HS-27A (cell line): ENCODE measurements around the gene PYGO2.
"Not testable (repeated sequence)": the region's sequence is repeated elsewhere in the genome, so short reads cannot be mapped to it uniquely, and the experiment has no call there.

Experiments
- DNase-seq: peaks from one replicate; pipeline ENCODE4 v3.0.0-alpha.2; 2012; ENCODE audit warnings: low read depth, missing footprints

The PYGO2 gene

GRCh38 chr1:154908129-154908528, 53.5 kb downstream of the PYGO2 start:
- not testable (repeated sequence) for DNase-seq
